HG03039 (cell line): ENCODE data around the gene MRPL20.

Source experiments
- ATAC-seq: cut with Tn5 transposase; IDR thresholded peaks from one replicate; pipeline ENCODE4 v1.9.1; 2021; ENCODE audit warnings: mild to moderate bottlenecking, moderate library complexity; ENCODE audit not compliant: unreplicated experiment

MRPL20 gene

GRCh38 chr1:1366699-1367066, 40.4 kb downstream of the MRPL20 start:
- ATAC-seq = no peak

- no peak for ATAC-seq
Measured at GRCh38 chr1:1365875-1366698, 41.0 kb downstream of the MRPL20 start.

- ATAC-seq = no peak
Measured at GRCh38 chr1:1364266-1364665, 42.8 kb downstream of the MRPL20 start.

GRCh38 chr1:1361982-1362423, 45.1 kb downstream of the MRPL20 start:
- ATAC-seq = no peak

GRCh38 chr1:1361233-1361981, 45.7 kb downstream of the MRPL20 start:
- no peak for ATAC-seq

GRCh38 chr1:1360506-1361169, 46.5 kb downstream of the MRPL20 start:
- no peak for ATAC-seq

- no peak for ATAC-seq
Measured at GRCh38 chr1:1359664-1360468, 47.2 kb downstream of the MRPL20 start.

- ATAC-seq = no peak
Measured at GRCh38 chr1:1359308-1359663, 47.8 kb downstream of the MRPL20 start.

- ATAC-seq = no peak
Measured at GRCh38 chr1:1358433-1359271, 48.4 kb downstream of the MRPL20 start, which contains the start of gene MXRA8. MXRA8 (minus strand) TSS chr1:1358555; CDS start chr1:1358504, 51 bp downstream.

GRCh38 chr1:1357871-1358432, 49.1 kb downstream of the MRPL20 start:
- no peak for ATAC-seq

- no peak for ATAC-seq
Measured at GRCh38 chr1:1356796-1357401, 50.2 kb downstream of the MRPL20 start.

- no peak for ATAC-seq
Measured at GRCh38 chr1:1356166-1356795, 50.8 kb downstream of the MRPL20 start.

GRCh38 chr1:1355416-1355815, 51.7 kb downstream of the MRPL20 start:
- ATAC-seq = no peak

- no peak for ATAC-seq
Measured at GRCh38 chr1:1354271-1355247, 52.5 kb downstream of the MRPL20 start.

- no peak for ATAC-seq
Measured at GRCh38 chr1:1353389-1354151, 53.5 kb downstream of the MRPL20 start.

GRCh38 chr1:1352786-1353388, 54.2 kb downstream of the MRPL20 start:
- ATAC-seq = no peak
